ENCODE data around the gene IGFBP1.

The IGFBP1 gene

GRCh38 chr7:45912972-45913371 is 24.7 kb downstream of the IGFBP1 start:
- Histone ChIP-seq H3K27me3 (ENCODE audit: low read depth, low read length) (peaks cover 2% of the 10 kb centered on the region), H3K4me1 (ENCODE audit: control insufficient read depth in 1 of 2, insufficient read depth in 2 of 2, low read length in 2 of 2) (no peaks in the 10 kb centered on the region), H3K9me3 (ENCODE audit: control insufficient read depth in 1 of 2, low read length in 2 of 2) (peaks cover 0 to 3% of the 10 kb centered on the region in 2 donors), H3K27ac (ENCODE audit: low read length) (no peak overlapping the region), H3K36me3 (ENCODE audit: control insufficient read depth in 1 of 2, insufficient read depth in 2 of 2, low read length in 2 of 2) (no peaks in the 10 kb centered on the region), H3K4me3 (ENCODE audit: low read depth in 1 of 2, low read length in 2 of 2) (no peak overlapping the region)

DNA sequence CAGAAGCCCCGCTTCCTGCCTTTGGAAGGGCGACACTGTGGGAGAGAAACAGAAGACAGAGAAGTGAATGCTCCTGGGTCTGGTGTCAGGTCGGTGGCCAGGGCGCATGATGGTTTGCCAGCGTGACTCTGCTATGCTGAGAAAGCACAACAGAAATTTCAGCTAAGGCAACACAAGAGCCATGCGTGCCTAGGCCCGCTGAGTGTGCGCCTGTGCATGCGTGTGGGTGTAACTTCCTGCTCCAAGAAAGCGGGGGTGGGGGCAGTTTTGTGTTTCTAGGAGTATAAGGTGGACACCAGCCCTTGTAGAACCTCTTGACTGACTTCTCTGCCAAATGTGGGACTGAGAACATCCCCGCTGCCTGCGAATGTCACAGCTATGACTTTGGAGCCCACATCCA is 26.6 kb downstream of the IGFBP1 start:
- Histone ChIP-seq H3K4me3 (ENCODE audit: low read depth in 1 of 2, low read length in 2 of 2) (no peak overlapping the region), H3K27ac (ENCODE audit: low read length) (no peak overlapping the region), H3K9me3 (ENCODE audit: control insufficient read depth in 1 of 2, low read length in 2 of 2) (no peaks in the 10 kb centered on the region), H3K36me3 (ENCODE audit: control insufficient read depth in 1 of 2, insufficient read depth in 2 of 2, low read length in 2 of 2) (no peaks in the 10 kb centered on the region), H3K27me3 (ENCODE audit: low read depth, low read length) (peaks cover 7% of the 10 kb centered on the region), H3K4me1 (ENCODE audit: control insufficient read depth in 1 of 2, insufficient read depth in 2 of 2, low read length in 2 of 2) (peaks cover 0 to 5% of the 10 kb centered on the region in 2 donors)

DNA sequence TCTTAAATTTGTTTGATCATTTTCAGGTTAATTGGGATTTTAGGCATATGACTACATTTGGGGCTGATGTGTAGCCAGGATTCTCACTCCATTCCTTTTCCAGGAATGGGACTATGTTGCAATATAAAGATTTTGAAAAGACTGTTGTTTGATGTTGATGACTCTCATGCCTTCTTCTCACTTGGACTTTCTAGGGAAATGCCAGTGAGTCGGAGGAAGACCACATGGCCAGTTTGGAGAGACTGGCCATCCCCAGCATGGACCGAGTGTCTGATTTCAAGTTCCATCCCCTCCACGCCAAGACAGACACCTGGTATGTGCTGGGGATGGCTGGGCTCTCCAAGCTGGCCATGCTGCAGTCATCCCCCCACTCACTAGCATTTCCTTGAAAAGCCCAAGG is 27.3 kb downstream of the IGFBP1 start:
- peaks cover 7% of the 10 kb centered on the region for H3K27me3 ChIP-seq (ENCODE audit: low read depth, low read length)
- no peak overlapping the region for H3K27ac ChIP-seq (ENCODE audit: low read length)
- H3K4me3 ChIP-seq (ENCODE audit: low read depth in 1 of 2, low read length in 2 of 2) = no peak overlapping the region
- H3K4me1 ChIP-seq (ENCODE audit: control insufficient read depth in 1 of 2, insufficient read depth in 2 of 2, low read length in 2 of 2) = peaks cover 0 to 12% of the 10 kb centered on the region in 2 donors
- H3K36me3 ChIP-seq (ENCODE audit: control insufficient read depth in 1 of 2, insufficient read depth in 2 of 2, low read length in 2 of 2) = no peaks in the 10 kb centered on the region
- no peaks in the 10 kb centered on the region for H3K9me3 ChIP-seq (ENCODE audit: control insufficient read depth in 1 of 2, low read length in 2 of 2)

GRCh38 chr7:45917064-45917463 is 28.8 kb downstream of the IGFBP1 start:
- Histone ChIP-seq H3K27me3 (ENCODE audit: low read depth, low read length) (peaks cover 7% of the 10 kb centered on the region), H3K4me1 (ENCODE audit: control insufficient read depth in 1 of 2, insufficient read depth in 2 of 2, low read length in 2 of 2) (peaks cover 0 to 27% of the 10 kb centered on the region in 2 donors), H3K9me3 (ENCODE audit: control insufficient read depth in 1 of 2, low read length in 2 of 2) (no peaks in the 10 kb centered on the region), H3K36me3 (ENCODE audit: control insufficient read depth in 1 of 2, insufficient read depth in 2 of 2, low read length in 2 of 2) (no peaks in the 10 kb centered on the region), H3K4me3 (ENCODE audit: low read depth in 1 of 2, low read length in 2 of 2) (no peak overlapping the region), H3K27ac (ENCODE audit: low read length) (no peak overlapping the region)

DNA sequence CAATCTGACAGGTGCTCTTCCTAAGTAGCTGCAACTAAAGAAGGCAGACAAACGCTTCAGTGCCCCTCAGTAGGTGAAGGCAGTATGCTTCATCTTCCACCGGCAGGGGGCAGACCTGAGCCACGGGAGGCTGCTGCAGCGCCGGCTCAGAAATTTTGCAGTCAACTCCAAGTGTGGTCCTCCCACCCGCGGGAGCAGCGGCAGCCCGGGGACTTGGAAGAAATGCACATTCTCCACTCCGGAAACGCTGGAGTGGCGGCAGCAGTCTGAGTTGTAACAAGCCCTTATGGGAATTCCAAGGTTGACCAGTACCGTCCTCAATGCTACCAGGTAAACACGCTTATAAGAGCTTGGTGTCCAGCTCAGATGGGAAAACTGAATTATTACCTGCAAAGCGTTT is 29.4 kb downstream of the IGFBP1 start:
- Histone ChIP-seq H3K36me3 (ENCODE audit: control insufficient read depth in 1 of 2, insufficient read depth in 2 of 2, low read length in 2 of 2) (no peaks in the 10 kb centered on the region), H3K4me1 (ENCODE audit: control insufficient read depth in 1 of 2, insufficient read depth in 2 of 2, low read length in 2 of 2) (peaks cover 0 to 33% of the 10 kb centered on the region in 2 donors), H3K27me3 (ENCODE audit: low read depth, low read length) (peaks cover 7% of the 10 kb centered on the region), H3K4me3 (ENCODE audit: low read depth in 1 of 2, low read length in 2 of 2) (no peak overlapping the region), H3K9me3 (ENCODE audit: control insufficient read depth in 1 of 2, low read length in 2 of 2) (no peaks in the 10 kb centered on the region), H3K27ac (ENCODE audit: low read length) (no peak overlapping the region)

- Histone ChIP-seq H3K27ac (ENCODE audit: low read length) (no peak overlapping the region), H3K27me3 (ENCODE audit: low read depth, low read length) (peaks cover 7% of the 10 kb centered on the region)
These were observed 30.3 kb downstream of the IGFBP1 start for GRCh38 chr7:45918556-45918955.

GRCh38 chr7:45919231-45919784 is 31.0 kb downstream of the IGFBP1 start:
- H3K4me3 ChIP-seq (ENCODE audit: low read depth in 1 of 2, low read length in 2 of 2) = peak overlapping the region in 1 of 2 donors; percentile 68
- no peaks in the 10 kb centered on the region for H3K9me3 ChIP-seq (ENCODE audit: control insufficient read depth in 1 of 2, low read length in 2 of 2)
- peaks cover 7% of the 10 kb centered on the region for H3K27me3 ChIP-seq (ENCODE audit: low read depth, low read length)
- no peaks in the 10 kb centered on the region for H3K36me3 ChIP-seq (ENCODE audit: control insufficient read depth in 1 of 2, insufficient read depth in 2 of 2, low read length in 2 of 2)
- no peak overlapping the region for H3K27ac ChIP-seq (ENCODE audit: low read length)
- H3K4me1 ChIP-seq (ENCODE audit: control insufficient read depth in 1 of 2, insufficient read depth in 2 of 2, low read length in 2 of 2) = peaks cover 0 to 37% of the 10 kb centered on the region in 2 donors

More at GRCh38 chr7:45918556-45918955, 30.3 kb downstream of the IGFBP1 start:
- H3K4me1 ChIP-seq (ENCODE audit: control insufficient read depth in 1 of 2, insufficient read depth in 2 of 2, low read length in 2 of 2) = peaks cover 0 to 37% of the 10 kb centered on the region in 2 donors
- no peaks in the 10 kb centered on the region for H3K9me3 ChIP-seq (ENCODE audit: control insufficient read depth in 1 of 2, low read length in 2 of 2)
- H3K4me3 ChIP-seq (ENCODE audit: low read depth in 1 of 2, low read length in 2 of 2) = no peak overlapping the region
- no peaks in the 10 kb centered on the region for H3K36me3 ChIP-seq (ENCODE audit: control insufficient read depth in 1 of 2, insufficient read depth in 2 of 2, low read length in 2 of 2)

GRCh38 chr7:45919993-45920459 is 31.7 kb downstream of the IGFBP1 start:
- peak overlapping the region; percentile 44 to 68 for H3K4me3 ChIP-seq (ENCODE audit: low read depth in 1 of 2, low read length in 2 of 2)

GRCh38 chr7:45920502-45921380 is 32.5 kb downstream of the IGFBP1 start, which contains the start of gene IGFBP3:
TSS of gene IGFBP3 (minus strand) at chr7:45921272. CDS start at chr7:45921140, 132 bp downstream.
- Histone ChIP-seq H3K27me3 (ENCODE audit: low read depth, low read length) (peaks cover 7% of the 10 kb centered on the region), H3K4me3 (ENCODE audit: low read depth in 1 of 2, low read length in 2 of 2) (peak within 1 kb of the TSS; percentile 44 to 68), H3K4me1 (ENCODE audit: control insufficient read depth in 1 of 2, insufficient read depth in 2 of 2, low read length in 2 of 2) (peaks cover 0 to 37% of the 10 kb centered on the region in 2 donors), H3K36me3 (ENCODE audit: control insufficient read depth in 1 of 2, insufficient read depth in 2 of 2, low read length in 2 of 2) (no peaks in the 10 kb centered on the region), H3K9me3 (ENCODE audit: control insufficient read depth in 1 of 2, low read length in 2 of 2) (no peaks in the 10 kb centered on the region), H3K27ac (ENCODE audit: low read length) (no peak within 1 kb of the TSS)

More at GRCh38 chr7:45919993-45920459, 31.7 kb downstream of the IGFBP1 start:
- Histone ChIP-seq H3K36me3 (ENCODE audit: control insufficient read depth in 1 of 2, insufficient read depth in 2 of 2, low read length in 2 of 2) (no peaks in the 10 kb centered on the region), H3K9me3 (ENCODE audit: control insufficient read depth in 1 of 2, low read length in 2 of 2) (no peaks in the 10 kb centered on the region), H3K27ac (ENCODE audit: low read length) (no peak overlapping the region), H3K27me3 (ENCODE audit: low read depth, low read length) (peaks cover 7% of the 10 kb centered on the region), H3K4me1 (ENCODE audit: control insufficient read depth in 1 of 2, insufficient read depth in 2 of 2, low read length in 2 of 2) (peaks cover 0 to 37% of the 10 kb centered on the region in 2 donors)

DNA sequence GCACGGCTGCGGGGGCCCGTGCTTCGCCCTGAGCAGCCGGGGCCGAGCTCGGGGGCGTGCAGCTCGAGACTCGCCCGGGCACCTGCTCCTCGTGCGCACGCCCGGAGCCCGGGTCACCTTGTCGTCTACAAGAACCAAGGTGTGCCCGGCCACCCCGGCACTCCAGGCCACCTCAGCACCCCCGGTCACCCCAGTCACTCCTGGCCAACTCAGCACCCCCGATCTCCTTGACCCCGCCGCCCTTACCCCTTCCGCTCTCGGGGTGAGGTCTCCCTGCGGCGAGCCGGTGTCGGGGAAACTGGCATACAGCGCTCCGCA is 33.1 kb downstream of the IGFBP1 start:
- H3K27ac ChIP-seq (ENCODE audit: low read length) = no peak overlapping the region
- peaks cover 0 to 37% of the 10 kb centered on the region in 2 donors for H3K4me1 ChIP-seq (ENCODE audit: control insufficient read depth in 1 of 2, insufficient read depth in 2 of 2, low read length in 2 of 2)
- H3K4me3 ChIP-seq (ENCODE audit: low read depth in 1 of 2, low read length in 2 of 2) = peak overlapping the region in 1 of 2 donors; percentile 68
- H3K27me3 ChIP-seq (ENCODE audit: low read depth, low read length) = peaks cover 7% of the 10 kb centered on the region
- H3K36me3 ChIP-seq (ENCODE audit: control insufficient read depth in 1 of 2, insufficient read depth in 2 of 2, low read length in 2 of 2) = no peaks in the 10 kb centered on the region
- H3K9me3 ChIP-seq (ENCODE audit: control insufficient read depth in 1 of 2, low read length in 2 of 2) = no peaks in the 10 kb centered on the region

DNA sequence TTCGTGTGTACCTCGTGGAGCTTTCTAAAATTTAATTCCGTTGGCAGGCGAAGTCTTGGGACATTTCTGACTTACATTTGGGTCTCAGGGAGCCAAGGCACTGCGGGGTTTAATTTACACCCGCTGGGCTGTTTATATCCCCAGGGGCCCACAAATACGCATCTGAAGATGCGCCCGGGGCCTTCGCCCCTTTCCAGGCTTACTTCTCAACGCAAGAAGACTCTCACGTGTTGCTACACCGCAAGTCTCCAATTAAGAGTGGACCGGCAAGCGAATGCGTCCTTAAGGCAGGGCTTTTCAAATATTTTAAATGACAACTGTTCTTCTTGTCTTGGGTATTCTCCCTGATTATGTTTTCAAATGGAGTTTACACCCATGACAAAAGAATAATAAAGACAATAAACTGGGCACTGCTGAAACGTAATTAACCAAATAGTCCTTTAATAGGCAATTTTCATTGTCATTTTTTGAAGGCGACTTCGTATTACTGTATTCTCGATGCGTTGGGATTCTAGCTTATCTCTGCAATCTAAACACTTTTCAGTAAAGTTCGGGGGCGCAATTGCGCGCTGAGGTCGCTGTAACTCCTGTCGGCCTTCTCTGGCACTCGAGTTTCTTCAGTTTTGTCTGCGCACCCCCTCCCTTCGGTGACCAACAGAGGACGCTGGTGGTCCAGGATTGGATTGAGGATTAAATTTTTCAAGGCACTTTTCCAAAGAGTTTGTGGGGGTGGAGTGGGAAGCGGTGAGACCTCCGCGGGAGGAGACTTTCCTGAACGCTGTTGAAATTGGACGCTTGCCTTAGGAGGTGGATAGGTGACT is 33.6 kb downstream of the IGFBP1 start:
- no peaks in the 10 kb centered on the region for H3K9me3 ChIP-seq (ENCODE audit: control insufficient read depth in 1 of 2, low read length in 2 of 2)
- H3K4me3 ChIP-seq (ENCODE audit: low read depth in 1 of 2, low read length in 2 of 2) = peak overlapping the region; percentile 34 to 68
- no peaks in the 10 kb centered on the region for H3K36me3 ChIP-seq (ENCODE audit: control insufficient read depth in 1 of 2, insufficient read depth in 2 of 2, low read length in 2 of 2)
- peaks cover 7% of the 10 kb centered on the region for H3K27me3 ChIP-seq (ENCODE audit: low read depth, low read length)
- peaks cover 0 to 37% of the 10 kb centered on the region in 2 donors for H3K4me1 ChIP-seq (ENCODE audit: control insufficient read depth in 1 of 2, insufficient read depth in 2 of 2, low read length in 2 of 2)
- H3K27ac ChIP-seq (ENCODE audit: low read length) = no peak overlapping the region
